Neuron (in vitro differentiated cells): Measurements from ENCODE around the gene CAPN9.

Experiments
- H2AFZ ChIP-seq: one replicate; pipeline ENCODE4 v1.6.1; 2013; ENCODE audit warnings: low read depth, mild to moderate bottlenecking, inconsistent platforms, low read length, moderate library complexity
- H3K27me3 ChIP-seq: one replicate; pipeline ENCODE4 v1.6.1; 2013; ENCODE audit warnings: low read length; ENCODE audit not compliant: insufficient read depth
- H3K36me3 ChIP-seq: one replicate; pipeline ENCODE4 v1.6.1; 2013; ENCODE audit warnings: low read length; ENCODE audit not compliant: insufficient read depth
- H3K4me1 ChIP-seq: one replicate; pipeline ENCODE4 v1.6.1; 2013; ENCODE audit warnings: low read length; ENCODE audit not compliant: insufficient read depth
- H3K4me3 ChIP-seq: 2 replicates; pipeline ENCODE4 v1.5.1; 2013; ENCODE audit warnings: mild to moderate bottlenecking, low read length, moderate library complexity
- H3K9me3 ChIP-seq: one replicate; pipeline ENCODE4 v1.6.1; 2013; ENCODE audit warnings: low read length

Gene CAPN9

GRCh38 chr1:230745071-230745470 is 2.1 kb upstream of the CAPN9 start:
- Histone ChIP-seq H2AFZ (no peak overlapping the region), H3K9me3 (peaks cover 2% of the 10 kb centered on the region), H3K27me3 (no peaks in the 10 kb centered on the region)

GRCh38 chr1:230746617-230747016 is 571 bp upstream of the CAPN9 start:
- no peak overlapping the region for H3K4me3 ChIP-seq
- no peak overlapping the region for H2AFZ ChIP-seq
- no peaks in the 10 kb centered on the region for H3K36me3 ChIP-seq
- no peaks in the 10 kb centered on the region for H3K27me3 ChIP-seq
- H3K9me3 ChIP-seq, result no peaks in the 10 kb centered on the region
- H3K4me1 ChIP-seq, result peaks cover 35% of the 10 kb centered on the region

More at GRCh38 chr1:230745071-230745470, 2.1 kb upstream of the CAPN9 start:
- Histone ChIP-seq H3K4me1 (peaks cover 36% of the 10 kb centered on the region), H3K36me3 (no peaks in the 10 kb centered on the region), H3K4me3 (no peak overlapping the region)

- Histone ChIP-seq H3K9me3 (peaks cover 2% of the 10 kb centered on the region), H3K27me3 (no peaks in the 10 kb centered on the region), H3K4me3 (no peak overlapping the region), H2AFZ (no peak overlapping the region), H3K36me3 (no peaks in the 10 kb centered on the region), H3K4me1 (peaks cover 35% of the 10 kb centered on the region)
Observed at GRCh38 chr1:230747890-230748800, 957 bp downstream of the CAPN9 start.

- peaks cover 2% of the 10 kb centered on the region for H3K9me3 ChIP-seq
- H3K27me3 ChIP-seq, result no peaks in the 10 kb centered on the region
- no peak overlapping the region for H2AFZ ChIP-seq
- H3K4me1 ChIP-seq, result peaks cover 31% of the 10 kb centered on the region
- H3K4me3 ChIP-seq, result no peak overlapping the region
- no peaks in the 10 kb centered on the region for H3K36me3 ChIP-seq
Observed at GRCh38 chr1:230749150-230749549, 2.0 kb downstream of the CAPN9 start.

GRCh38 chr1:230749635-230750034 is 2.4 kb downstream of the CAPN9 start:
- peaks cover 2% of the 10 kb centered on the region for H3K9me3 ChIP-seq
- no peaks in the 10 kb centered on the region for H3K36me3 ChIP-seq
- no peaks in the 10 kb centered on the region for H3K27me3 ChIP-seq
- peaks cover 27% of the 10 kb centered on the region for H3K4me1 ChIP-seq
- no peak overlapping the region for H2AFZ ChIP-seq
- no peak overlapping the region for H3K4me3 ChIP-seq

- no peak overlapping the region for H3K4me3 ChIP-seq
- H2AFZ ChIP-seq, result no peak overlapping the region
- peaks cover 19% of the 10 kb centered on the region for H3K4me1 ChIP-seq
- no peaks in the 10 kb centered on the region for H3K36me3 ChIP-seq
- no peaks in the 10 kb centered on the region for H3K27me3 ChIP-seq
- peaks cover 3% of the 10 kb centered on the region for H3K9me3 ChIP-seq
Observed at GRCh38 chr1:230750576-230750975, 3.4 kb downstream of the CAPN9 start.

GRCh38 chr1:230750986-230751625 is 3.9 kb downstream of the CAPN9 start:
- Histone ChIP-seq H3K36me3 (no peaks in the 10 kb centered on the region), H3K4me1 (peaks cover 19% of the 10 kb centered on the region), H3K9me3 (peaks cover 5% of the 10 kb centered on the region), H3K4me3 (no peak overlapping the region), H2AFZ (no peak overlapping the region), H3K27me3 (no peaks in the 10 kb centered on the region)

GRCh38 chr1:230752407-230752806 is 5.2 kb downstream of the CAPN9 start:
- H3K9me3 ChIP-seq, result peaks cover 5% of the 10 kb centered on the region
- no peak overlapping the region for H3K4me3 ChIP-seq
- H3K27me3 ChIP-seq, result no peaks in the 10 kb centered on the region
- no peak overlapping the region for H2AFZ ChIP-seq
- peaks cover 10% of the 10 kb centered on the region for H3K4me1 ChIP-seq
- no peaks in the 10 kb centered on the region for H3K36me3 ChIP-seq

- Histone ChIP-seq H3K36me3 (no peaks in the 10 kb centered on the region), H3K9me3 (peaks cover 5% of the 10 kb centered on the region), H3K27me3 (no peaks in the 10 kb centered on the region), H2AFZ (peak overlapping the region; percentile 49), H3K4me3 (no peak overlapping the region), H3K4me1 (peaks cover 4% of the 10 kb centered on the region)
Observed at GRCh38 chr1:230753191-230753585, 6.0 kb downstream of the CAPN9 start.

GRCh38 chr1:230753586-230754251 is 6.5 kb downstream of the CAPN9 start:
- Histone ChIP-seq H3K4me3 (peak overlapping the region; percentile 22), H2AFZ (peak overlapping the region; percentile 49), H3K36me3 (no peaks in the 10 kb centered on the region), H3K9me3 (peaks cover 5% of the 10 kb centered on the region), H3K27me3 (no peaks in the 10 kb centered on the region), H3K4me1 (peaks cover 4% of the 10 kb centered on the region)

- H3K27me3 ChIP-seq, result no peaks in the 10 kb centered on the region
- peaks cover 4% of the 10 kb centered on the region for H3K4me1 ChIP-seq
- no peak overlapping the region for H2AFZ ChIP-seq
- H3K36me3 ChIP-seq, result no peaks in the 10 kb centered on the region
- H3K4me3 ChIP-seq, result no peak overlapping the region
- peaks cover 5% of the 10 kb centered on the region for H3K9me3 ChIP-seq
Observed at GRCh38 chr1:230754796-230755195, 7.6 kb downstream of the CAPN9 start.

- Histone ChIP-seq H3K9me3 (peaks cover 5% of the 10 kb centered on the region), H3K27me3 (no peaks in the 10 kb centered on the region), H2AFZ (no peak overlapping the region), H3K4me3 (no peak overlapping the region), H3K36me3 (no peaks in the 10 kb centered on the region), H3K4me1 (peaks cover 4% of the 10 kb centered on the region)
Observed at GRCh38 chr1:230757856-230758708, 10.9 kb downstream of the CAPN9 start.
